DMS153 (cell line): ENCODE data around the gene ANAPC13.
A peak's percentile ranks its signal among the peaks of the same experiment; 100 is the strongest.

Source experiments
- DNase-seq: peaks from one replicate; lab custom pipeline; 2025; lab: John Stamatoyannopoulos, UW

Gene ANAPC13

GRCh38 chr3:134449951-134450350 is 35.8 kb downstream of the ANAPC13 start:
- no peak for DNase-seq

GRCh38 chr3:134449277-134449676 is 36.5 kb downstream of the ANAPC13 start:
- peak; percentile 7 for DNase-seq

- DNase-seq: no peak
These were observed 37.1 kb downstream of the ANAPC13 start for GRCh38 chr3:134448664-134449063.

GRCh38 chr3:134447351-134447750 is 38.4 kb downstream of the ANAPC13 start:
- DNase-seq: no peak

- DNase-seq: no peak
These were observed 39.0 kb downstream of the ANAPC13 start for GRCh38 chr3:134446800-134447199.

GRCh38 chr3:134445636-134446035 is 40.1 kb downstream of the ANAPC13 start:
- DNase-seq: no peak

GRCh38 chr3:134445095-134445494 is 40.7 kb downstream of the ANAPC13 start:
- DNase-seq: no peak

- no peak for DNase-seq
These were observed 44.0 kb downstream of the ANAPC13 start for GRCh38 chr3:134441821-134442220.

GRCh38 chr3:134441321-134441720 is 44.5 kb downstream of the ANAPC13 start:
- DNase-seq: no peak

GRCh38 chr3:134437211-134437752 is 48.5 kb downstream of the ANAPC13 start:
- DNase-seq: no peak

- peak; percentile 22 for DNase-seq
These were observed 53.5 kb downstream of the ANAPC13 start for GRCh38 chr3:134432236-134432635.

- no peak for DNase-seq
These were observed 54.8 kb downstream of the ANAPC13 start for GRCh38 chr3:134430950-134431445.

- no peak for DNase-seq
These were observed 55.6 kb downstream of the ANAPC13 start for GRCh38 chr3:134430174-134430573.

GRCh38 chr3:134428401-134428800 is 57.4 kb downstream of the ANAPC13 start:
- no peak for DNase-seq
